IMR-90 (cell line): ENCODE data around the gene ALDH6A1. TPM values are rescaled to one million over a fixed set of nuclear protein-coding genes. Genes with fewer than 3 reads are reported as not detected.

Experiments
- ATAC-seq: fragments of 200-7000 bp; cut with Tn5 transposase; 2 replicates; pipeline ENCODE4 v1.9.1; 2020; ENCODE audit warnings: low read depth, mild to moderate bottlenecking, moderate library complexity
- BruUV-seq: library from RNA; stranded (reverse); fragments of 400-500 nt; replicated peaks from 2 replicates; lab custom pipeline; 2021; lab: Mats Ljungman, UMichigan
- CTCF ChIA-PET: fragments of 300-600 bp; formaldehyde crosslinking; extraction: SDS; loops from one replicate; lab custom pipeline; 2021; ENCODE audit warnings: antibody characterized with exemption; lab: Yijun Ruan, JAX
- POLR2A ChIA-PET: fragments of 300-600 bp; sonication (Branson Sonifier 250); formaldehyde crosslinking; loops from one replicate; lab custom pipeline; 2022; ENCODE audit warnings: antibody characterized with exemption; ENCODE audit not compliant: unreplicated experiment; lab: Charles Lee
- DNase-seq: peaks from one replicate; pipeline ENCODE4 v3.0.0; 2013
- H2AFZ ChIP-seq: replicated peaks from 2 replicates; pipeline ENCODE3; 2013; ENCODE audit warnings: low read length, mild to moderate bottlenecking; ENCODE audit not compliant: poor library complexity
- H2AK5ac ChIP-seq: 2 replicates; pipeline ENCODE4 v1.6.1; 2013; ENCODE audit warnings: low read depth, low read length, inconsistent platforms
- H2AK9ac ChIP-seq: replicated peaks from 2 replicates; pipeline ENCODE3; 2013; ENCODE audit warnings: mild to moderate bottlenecking, low read depth, low read length, moderate library complexity; ENCODE audit not compliant: poor library complexity
- H2BK120ac ChIP-seq: 2 replicates; pipeline ENCODE4 v1.6.1; 2013; ENCODE audit warnings: low read depth, low read length, inconsistent platforms
- H2BK15ac ChIP-seq: 3 replicates; pipeline ENCODE4 v1.6.1; 2013; ENCODE audit warnings: low read depth, low read length, inconsistent platforms
- H2BK20ac ChIP-seq: 2 replicates; pipeline ENCODE4 v1.6.1; 2013; ENCODE audit warnings: low read depth, mild to moderate bottlenecking, inconsistent platforms, low read length, moderate library complexity
- H2BK5ac ChIP-seq: 2 replicates; pipeline ENCODE4 v1.6.1; 2013; ENCODE audit warnings: mild to moderate bottlenecking, low read depth, low read length, inconsistent platforms; ENCODE audit not compliant: poor library complexity, severe bottlenecking
- H3K14ac ChIP-seq: replicated peaks from 2 replicates; pipeline ENCODE4 v1.6.1; 2013; ENCODE audit warnings: low read depth, low read length, inconsistent platforms
- H3K18ac ChIP-seq: 2 replicates; pipeline ENCODE4 v1.6.1; 2013; ENCODE audit warnings: low read depth, low read length, control low read depth
- H3K23ac ChIP-seq: 2 replicates; pipeline ENCODE4 v1.6.1; 2013; ENCODE audit warnings: low read depth, low read length, inconsistent platforms
- H3K27ac ChIP-seq: 2 replicates; pipeline ENCODE4 v1.5.1; 2013; ENCODE audit warnings: mild to moderate bottlenecking, control low read depth, low read length; ENCODE audit not compliant: insufficient read depth
- H3K27me3 ChIP-seq: 2 replicates; pipeline ENCODE4 v1.6.1; 2013; ENCODE audit warnings: low read length; ENCODE audit not compliant: control insufficient read depth, insufficient read depth
- H3K36me3 ChIP-seq: 2 replicates; pipeline ENCODE4 v1.6.1; 2013; ENCODE audit warnings: low read length, mixed read lengths; ENCODE audit not compliant: control insufficient read depth, insufficient read depth
- H3K4ac ChIP-seq: 2 replicates; pipeline ENCODE4 v1.6.1; 2013; ENCODE audit warnings: low read depth, low read length, inconsistent platforms
- H3K4me1 ChIP-seq: 2 replicates; pipeline ENCODE4 v1.6.1; 2013; ENCODE audit warnings: low read length, mixed read lengths; ENCODE audit not compliant: control insufficient read depth, insufficient read depth
- H3K4me2 ChIP-seq: 2 replicates; pipeline ENCODE4 v1.6.1; 2013; ENCODE audit warnings: low read depth, mild to moderate bottlenecking, control low read depth, low read length, moderate library complexity
- H3K4me3 ChIP-seq: 2 replicates; pipeline ENCODE4 v1.5.1; 2013; ENCODE audit warnings: low read depth, mild to moderate bottlenecking, control low read depth, low read length, moderate library complexity; ENCODE audit not compliant: insufficient read depth
- H3K56ac ChIP-seq: 2 replicates; pipeline ENCODE4 v1.6.1; 2013; ENCODE audit warnings: low read length, inconsistent platforms; ENCODE audit not compliant: insufficient read depth; ENCODE audit errors: extremely low read depth
- H3K79me1 ChIP-seq, 2 experiments: 2 replicates each; pipeline ENCODE4 v1.6.1; 2013; ENCODE audit warnings: low read length in 2 of 2, inconsistent platforms in 1 of 2, low read depth in 1 of 2
- H3K9ac ChIP-seq: 2 replicates; pipeline ENCODE4 v1.6.1; 2013; ENCODE audit warnings: low read depth, low read length, control low read depth
- H3K9me1 ChIP-seq: 2 replicates; pipeline ENCODE4 v1.6.1; 2013; ENCODE audit warnings: low read length, inconsistent platforms; ENCODE audit not compliant: insufficient read depth
- H3K9me3 ChIP-seq: 2 replicates; pipeline ENCODE4 v1.6.1; 2013; ENCODE audit warnings: low read length; ENCODE audit not compliant: control insufficient read depth, insufficient read depth
- H4K20me1 ChIP-seq: 2 replicates; pipeline ENCODE4 v1.6.1; 2013; ENCODE audit warnings: low read length, inconsistent platforms; ENCODE audit not compliant: insufficient read depth
- H4K5ac ChIP-seq: 2 replicates; pipeline ENCODE4 v1.6.1; 2013; ENCODE audit warnings: mild to moderate bottlenecking, low read depth, low read length, control low read depth
- H4K8ac ChIP-seq, 2 experiments: 2 replicates each; pipeline ENCODE4 v1.6.1; 2013; ENCODE audit warnings: low read depth in 2 of 2, low read length in 2 of 2, control low read depth in 1 of 2, inconsistent platforms in 1 of 2
- H4K91ac ChIP-seq: 2 replicates; pipeline ENCODE4 v1.6.1; 2013; ENCODE audit warnings: low read depth, low read length, inconsistent platforms; ENCODE audit not compliant: insufficient read depth
- BHLHE40 ChIP-seq: fragments of 150-350 bp; IDR thresholded peaks from 2 replicates; pipeline ENCODE4 v1.6.1; 2016; ENCODE audit warnings: mild to moderate bottlenecking, low read depth, low read length
- CHD1 ChIP-seq: IDR thresholded peaks from 2 replicates; pipeline ENCODE4 v1.6.1; 2012; ENCODE audit warnings: low read depth, low read length, improper control_type of control experiment
- FOS ChIP-seq: fragments of 150-350 bp; IDR thresholded peaks from 2 replicates; pipeline ENCODE4 v1.6.1; 2016; ENCODE audit warnings: low read depth, low read length
- MAFK ChIP-seq: IDR thresholded peaks from 2 replicates; pipeline ENCODE4 v1.6.1; 2012; ENCODE audit warnings: low read depth, low read length, improper control_type of control experiment
- MAZ ChIP-seq: IDR thresholded peaks from 2 replicates; pipeline ENCODE4 v1.6.1; 2012; ENCODE audit warnings: low read depth, mild to moderate bottlenecking, low read length, improper control_type of control experiment, moderate library complexity, borderline replicate concordance
- MXI1 ChIP-seq: IDR thresholded peaks from 2 replicates; pipeline ENCODE4 v1.6.1; 2012; ENCODE audit warnings: low read depth, mild to moderate bottlenecking, low read length, moderate library complexity, borderline replicate concordance
- RCOR1 ChIP-seq: IDR thresholded peaks from 2 replicates; pipeline ENCODE4 v1.6.1; 2012; ENCODE audit warnings: mild to moderate bottlenecking, low read length, improper control_type of control experiment; ENCODE audit not compliant: insufficient replicate concordance
- RFX5 ChIP-seq: IDR thresholded peaks from 2 replicates; pipeline ENCODE4 v1.8.0; 2012; ENCODE audit warnings: low read depth, mild to moderate bottlenecking, low read length, moderate library complexity
- SMC3 ChIP-seq: fragments of 150-350 bp; IDR thresholded peaks from 2 replicates; pipeline ENCODE4 v1.6.1; 2016; ENCODE audit warnings: low read depth, mild to moderate bottlenecking, antibody characterized with exemption, low read length, moderate library complexity
- USF2 ChIP-seq: fragments of 150-350 bp; IDR thresholded peaks from 2 replicates; pipeline ENCODE4 v1.6.1; 2017; ENCODE audit warnings: mild to moderate bottlenecking, antibody characterized with exemption, low read length, low read depth
- WGBS, 2 experiments: methylation state at CpG; one replicate each; pipeline versions ENCODE4 v1.1.5 to v1.1.7; 2013; ENCODE audit warnings: missing lambda C conversion rate in 2 of 2; ENCODE audit not compliant: insufficient read length in 1 of 2; ENCODE audit errors: extremely low coverage in 2 of 2; 5-methylcytosine and 5-hydroxymethylcytosine counted together
- dilution Hi-C: fragments of 300-500 bp; cut with HindIII; formaldehyde crosslinking; loops from one replicate; pipeline ENCODE4 v1.14.3; 2018; ENCODE audit warnings: low sequenced_read_pairs; ENCODE audit not compliant: unreplicated experiment
- in situ Hi-C: fragments of 300-500 bp; cut with MboI; formaldehyde crosslinking; loops from 3 replicates; pipeline ENCODE4 v1.14.3; 2019; ENCODE audit warnings: low sequenced_read_pairs, inconsistent platforms, mixed read lengths
- intact Hi-C: fragments of 100-400 bp; cut with micrococcal nuclease; formaldehyde crosslinking; loops from 2 replicates; pipeline ENCODE4 v1.10.0; 2022
- polyA plus RNA-seq, 3 experiments: library from polyadenylated mRNA; depleted of rRNA; stranded (reverse); fragments of >200 nt; gene quantifications; 2 replicates each; pipeline ENCODE4 v1.2.3, GENCODE V29; 2012; ENCODE audit warnings: low replicate concordance in 1 of 3
- total RNA-seq: library from RNA; depleted of rRNA; stranded (reverse); fragments of >200 nt; gene quantifications from 2 replicates; pipeline ENCODE4 v1.2.3, GENCODE V29; 2012
- TF ChIP-seq, protein P1 (sequence below): fragments of 150-350 bp; IDR thresholded peaks from 2 replicates; pipeline ENCODE4 v1.6.1; 2016; ENCODE audit warnings: low read depth, mild to moderate bottlenecking, low read length, moderate library complexity, borderline replicate concordance
- TF ChIP-seq, protein P2 (sequence below): conservative IDR thresholded peaks from 2 replicates; pipeline ENCODE4 v1.5.1; 2012; ENCODE audit warnings: mild to moderate bottlenecking, low read depth, low read length, improper control_type of control experiment

The ALDH6A1 gene
- total and polyA plus RNA-seq, 2 of the 4 experiments (the other 2 are of a cell fraction), result 6.0 to 15.1 TPM

DNA sequence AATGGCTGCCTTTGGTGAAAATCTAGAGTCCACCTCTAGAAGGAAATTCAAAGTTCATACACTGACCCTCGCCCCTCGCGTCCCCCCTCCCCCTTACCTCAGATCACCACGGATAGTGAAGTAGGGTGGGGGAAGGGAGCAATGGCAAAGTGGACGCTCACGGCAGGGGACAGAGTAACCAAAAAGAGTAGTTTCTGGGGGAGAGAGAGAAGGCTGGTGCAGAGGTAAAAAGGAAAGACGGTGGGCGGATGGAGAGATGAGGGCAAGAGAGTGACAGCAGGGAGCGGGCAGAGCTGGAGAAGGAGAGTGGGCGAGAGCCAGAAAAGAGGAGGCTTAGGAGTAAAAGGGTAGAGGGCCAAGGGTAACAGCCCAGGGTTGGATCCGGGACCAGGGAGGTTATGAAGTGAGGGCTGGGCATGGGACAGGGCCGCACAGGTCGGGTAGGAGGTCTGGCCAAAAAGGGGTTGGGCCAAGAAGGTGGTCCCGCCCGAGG lies 423 bp downstream of the ALDH6A1 start:
- H2AFZ ChIP-seq, result peak overlapping the region; percentile 99
- in situ Hi-C loops, result no loop called here
- 0% methylated on average over 5 of the region's 15 CpGs; no CpG with 5 or more reads in 1 of the 2 experiments for WGBS, 2 experiments
- no peak overlapping the region for H3K18ac ChIP-seq
- peak overlapping the region; percentile 57 for H3K9ac ChIP-seq
- dilution Hi-C loops, result no loop called here
- peak overlapping the region; percentile 9 to 70; a peak in 3 of 4 replicates for H4K8ac ChIP-seq
- H4K5ac ChIP-seq, result no peak overlapping the region
- peak overlapping the region; percentile 79 for H3K4me2 ChIP-seq
- peak overlapping the region; percentile 6 for H2BK5ac ChIP-seq
- POLR2A ChIA-PET, result no interaction called here
- peaks cover 6 to 32% of the 10 kb centered on the region in 2 experiments for H3K79me1 ChIP-seq
- intact Hi-C loops, result no loop called here
- H3K27ac ChIP-seq, result peak overlapping the region; percentile 17
- H3K23ac ChIP-seq, result peak overlapping the region; percentile 60
- peak overlapping the region; percentile 44; the same call in 1 of the 2 replicates for H3K56ac ChIP-seq
- peak overlapping the region; percentile 48; the same call in 1 of the 2 replicates for H2AK5ac ChIP-seq
- H2BK20ac ChIP-seq, result no peak overlapping the region
- no peak overlapping the region for H2BK120ac ChIP-seq
- H3K36me3 ChIP-seq, result no peaks in the 10 kb centered on the region
- TF ChIP-seq, protein P1, sequence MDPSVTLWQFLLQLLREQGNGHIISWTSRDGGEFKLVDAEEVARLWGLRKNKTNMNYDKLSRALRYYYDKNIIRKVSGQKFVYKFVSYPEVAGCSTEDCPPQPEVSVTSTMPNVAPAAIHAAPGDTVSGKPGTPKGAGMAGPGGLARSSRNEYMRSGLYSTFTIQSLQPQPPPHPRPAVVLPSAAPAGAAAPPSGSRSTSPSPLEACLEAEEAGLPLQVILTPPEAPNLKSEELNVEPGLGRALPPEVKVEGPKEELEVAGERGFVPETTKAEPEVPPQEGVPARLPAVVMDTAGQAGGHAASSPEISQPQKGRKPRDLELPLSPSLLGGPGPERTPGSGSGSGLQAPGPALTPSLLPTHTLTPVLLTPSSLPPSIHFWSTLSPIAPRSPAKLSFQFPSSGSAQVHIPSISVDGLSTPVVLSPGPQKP, result no peak
- TF ChIP-seq RCOR1, result no peak
- no peak for TF ChIP-seq BHLHE40
- no peak for TF ChIP-seq SMC3
- TF ChIP-seq MAFK, result no peak
- TF ChIP-seq MXI1, result no peak
- TF ChIP-seq CHD1, result no peak
- TF ChIP-seq, protein P2, sequence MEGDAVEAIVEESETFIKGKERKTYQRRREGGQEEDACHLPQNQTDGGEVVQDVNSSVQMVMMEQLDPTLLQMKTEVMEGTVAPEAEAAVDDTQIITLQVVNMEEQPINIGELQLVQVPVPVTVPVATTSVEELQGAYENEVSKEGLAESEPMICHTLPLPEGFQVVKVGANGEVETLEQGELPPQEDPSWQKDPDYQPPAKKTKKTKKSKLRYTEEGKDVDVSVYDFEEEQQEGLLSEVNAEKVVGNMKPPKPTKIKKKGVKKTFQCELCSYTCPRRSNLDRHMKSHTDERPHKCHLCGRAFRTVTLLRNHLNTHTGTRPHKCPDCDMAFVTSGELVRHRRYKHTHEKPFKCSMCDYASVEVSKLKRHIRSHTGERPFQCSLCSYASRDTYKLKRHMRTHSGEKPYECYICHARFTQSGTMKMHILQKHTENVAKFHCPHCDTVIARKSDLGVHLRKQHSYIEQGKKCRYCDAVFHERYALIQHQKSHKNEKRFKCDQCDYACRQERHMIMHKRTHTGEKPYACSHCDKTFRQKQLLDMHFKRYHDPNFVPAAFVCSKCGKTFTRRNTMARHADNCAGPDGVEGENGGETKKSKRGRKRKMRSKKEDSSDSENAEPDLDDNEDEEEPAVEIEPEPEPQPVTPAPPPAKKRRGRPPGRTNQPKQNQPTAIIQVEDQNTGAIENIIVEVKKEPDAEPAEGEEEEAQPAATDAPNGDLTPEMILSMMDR, result no peak
- TF ChIP-seq RFX5, result no peak
- no peak for TF ChIP-seq USF2
- no peak for TF ChIP-seq MAZ
- TF ChIP-seq FOS, result no peak
- BruUV-seq, result no TSS peak
- no peaks in the 10 kb centered on the region for H4K20me1 ChIP-seq
- peak overlapping the region; percentile 21 for H4K91ac ChIP-seq
- 0 out of 2 replicates have a peak overlapping the region, but pooled peaks have one; percentile 27 for H3K14ac ChIP-seq
- no peaks in the 10 kb centered on the region for H3K27me3 ChIP-seq
- DNase-seq (no peak), ATAC-seq (peak; percentile 5)
- H3K9me1 ChIP-seq, result no peaks in the 10 kb centered on the region
- H3K4me1 ChIP-seq, result peaks cover 2% of the 10 kb centered on the region
- H3K4ac ChIP-seq, result peak overlapping the region; percentile 30
- H2AK9ac ChIP-seq, result peak overlapping the region; percentile 74
- CTCF ChIA-PET, result no interaction called here
- no peaks in the 10 kb centered on the region for H3K9me3 ChIP-seq
- H3K4me3 ChIP-seq, result peak overlapping the region; percentile 68
- H2BK15ac ChIP-seq, result no peak overlapping the region
